K562 (cell line): ENCODE results near the gene TTC39A. TPM values are rescaled to one million over a fixed set of nuclear protein-coding genes. Genes with fewer than 3 reads are reported as not detected.

Experiments used
- ID3 ChIP-seq, 2 experiments: fragments of 250-450 bp in 1 of 2; fragments of 450-650 bp in 1 of 2; sonication (Bioruptor Pico) in 1 of 2; IDR thresholded peaks; 2 replicates each; pipeline versions ENCODE4 v1.6.1 to v1.8.0; 2016 to 2021; ENCODE audit warnings: mild to moderate bottlenecking in 2 of 2, moderate library complexity in 2 of 2, missing compliant biosample characterization in 1 of 2, missing genetic modification characterization in 1 of 2
- NEUROD1 ChIP-seq: fragments of 150-350 bp; IDR thresholded peaks from 2 replicates; pipeline ENCODE4 v1.6.1; 2014; ENCODE audit warnings: borderline replicate concordance, low read length, low read depth; ENCODE audit not compliant: partially characterized antibody
- RCOR1 ChIP-seq, 2 experiments: IDR thresholded peaks; 2 replicates each; pipeline ENCODE4 v1.6.1; 2012; ENCODE audit warnings: low read depth in 2 of 2, low read length in 2 of 2, borderline replicate concordance in 1 of 2, improper control_type of control experiment in 1 of 2
- RERE ChIP-seq: sonication (generic); formaldehyde crosslinking; IDR thresholded peaks from 2 replicates; pipeline ENCODE4 v1.8.0; 2023; ENCODE audit warnings: missing genetic modification reagents, mild to moderate bottlenecking, borderline replicate concordance
- SMAD1 ChIP-seq: fragments of 150-350 bp; IDR thresholded peaks from 2 replicates; pipeline ENCODE4 v1.6.1; 2014; ENCODE audit warnings: low read length, low read depth; ENCODE audit not compliant: partially characterized antibody
- SMAD4 ChIP-seq: fragments of 250-450 bp; sonication (Bioruptor Pico); conservative IDR thresholded peaks from 2 replicates; pipeline ENCODE4 v1.8.0; 2021; ENCODE audit warnings: inconsistent platforms, mild to moderate bottlenecking, moderate library complexity
- THRAP3 ChIP-seq: fragments of 450-650 bp; IDR thresholded peaks from 2 replicates; pipeline ENCODE4 v1.6.1; 2016; ENCODE audit warnings: mild to moderate bottlenecking, inconsistent platforms, borderline replicate concordance
- TOE1 ChIP-seq, 2 experiments: fragments of 450-650 bp in 1 of 2; sonication (generic) in 1 of 2; formaldehyde crosslinking in 1 of 2; IDR thresholded peaks; 2 replicates each; pipeline versions ENCODE4 v1.7.1 to v1.8.0; 2016 to 2022; ENCODE audit warnings: borderline replicate concordance in 2 of 2, mild to moderate bottlenecking in 2 of 2, antibody characterized with exemption in 1 of 2, inconsistent platforms in 1 of 2, low read depth in 1 of 2, missing genetic modification reagents in 1 of 2, moderate library complexity in 1 of 2
- ZKSCAN1 ChIP-seq: fragments of 150-350 bp; IDR thresholded peaks from 2 replicates; pipeline ENCODE4 v1.6.1; 2016; ENCODE audit warnings: low read depth, low read length
- ZNF3 ChIP-seq: fragments of 250-450 bp; sonication (Bioruptor Pico); IDR thresholded peaks from 2 replicates; pipeline ENCODE4 v1.5.0; 2021; ENCODE audit warnings: mild to moderate bottlenecking, moderate library complexity
- ZNF57 ChIP-seq: fragments of 450-650 bp; formaldehyde crosslinking; IDR thresholded peaks from 2 replicates; pipeline ENCODE4 v1.4.0; 2020; ENCODE audit warnings: mild to moderate bottlenecking, moderate library complexity
- ZNF766 ChIP-seq: fragments of 200-800 bp; sonication (Bioruptor generic); conservative IDR thresholded peaks from 2 replicates; pipeline ENCODE4 v1.6.1; 2016; ENCODE audit warnings: missing genetic modification characterization, missing compliant biosample characterization
- polyA plus RNA-seq, 8 experiments: library from polyadenylated mRNA; depleted of rRNA in 4 of 8; stranded (reverse) in 5 of 8; unstranded in 3 of 8; fragments of >200 nt; fragmentation: Nextera tagmentation in 2 of 8; fragmentation: Illumina TruSeq in 1 of 8; extraction: Ambion mirVana in 2 of 8; extraction: Trizol in 1 of 8; gene quantifications; 2 replicates each; pipeline versions ENCODE4 v1.2.1 to v1.2.3, GENCODE V29; 2011 to 2014; ENCODE audit warnings: inconsistent platforms in 1 of 8, missing spikeins in 1 of 8
- total RNA-seq, 7 experiments: library from RNA; depleted of rRNA in 6 of 7; stranded (reverse); fragments of >200 nt in 6 of 7; fragmentation: Illumina TruSeq in 2 of 7; extraction: Trizol in 2 of 7; gene quantifications; 2 replicates each; pipeline versions ENCODE4 v1.2.1 to v1.2.3, GENCODE V29; 2011 to 2021; ENCODE audit warnings: low replicate concordance in 1 of 7

The TTC39A gene
- total and polyA plus RNA-seq, 9 of the 15 experiments (the other 6 are each of a cell fraction or from before 2014, with no cell fraction given): 0.18 to 0.82 (median 0.35) TPM

DNA sequence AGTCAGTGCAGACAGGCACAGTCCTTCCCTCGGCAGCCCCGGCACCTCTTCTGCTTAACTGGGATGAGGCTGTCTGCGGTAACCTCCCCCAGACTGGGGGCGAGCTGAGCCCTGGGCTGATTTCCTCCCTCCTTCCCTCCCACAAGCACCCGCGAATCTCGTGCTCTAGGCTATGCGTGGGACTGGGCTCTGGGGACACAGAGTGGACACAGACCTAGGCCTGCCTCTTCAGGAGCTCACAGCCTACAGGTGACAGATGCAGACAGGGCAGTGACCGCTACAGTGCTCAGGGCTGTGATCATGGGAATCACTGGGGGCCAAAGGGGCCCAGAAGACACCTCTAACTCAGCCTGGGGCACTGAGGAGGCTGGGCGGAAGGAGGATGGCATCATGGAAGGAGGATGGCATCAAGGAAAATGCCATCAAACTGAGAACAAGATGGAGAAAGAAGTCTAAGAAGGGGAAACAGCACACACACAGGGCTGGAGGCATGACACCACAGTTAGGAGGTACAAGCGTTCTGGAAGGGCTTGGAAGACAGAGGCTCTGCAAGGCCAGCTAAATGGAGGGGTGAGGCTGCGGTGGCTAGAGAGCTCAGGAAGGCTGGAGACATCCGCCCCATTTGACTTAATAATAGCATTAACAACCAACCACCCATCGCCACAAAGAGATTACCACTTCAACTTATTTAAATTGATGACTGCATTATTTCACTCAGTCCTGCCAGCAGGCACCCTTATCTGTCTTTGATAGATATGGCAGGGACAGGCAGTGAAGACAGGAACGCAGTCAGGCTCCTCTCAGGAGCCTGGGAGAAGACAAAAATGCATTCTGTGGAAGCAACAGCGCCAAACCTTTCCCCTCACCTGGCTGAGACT, 4.2 kb downstream of the TTC39A start (continued):
- TF ChIP-seq RCOR1 (IDR thresholded peaks at IDR 0.05; ENCODE audit: borderline replicate concordance in 1 of 2, low read depth in 2 of 2, low read length in 2 of 2): peak in 1 of 2 experiments; percentile 17; a peak in 1 of 4 replicates
- no peak for TF ChIP-seq NEUROD1
- no peak for TF ChIP-seq ZNF57 (CRISPR knock-in tag)
- TF ChIP-seq ID3 (CRISPR knock-in tag; IDR thresholded peaks at IDR 0.05): no peak
- peak; percentile 63; the same call in 1 of the 2 replicates for TF ChIP-seq ID3 (tag; IDR thresholded peaks at IDR 0.05)
- TF ChIP-seq SMAD4 (CRISPR knock-in tag): peak; percentile 56
- TF ChIP-seq RERE (CRISPR knock-in tag): no peak
- TF ChIP-seq ZNF3 (CRISPR knock-in tag): no peak
- TF ChIP-seq TOE1 (IDR thresholded peaks at IDR 0.05; ENCODE audit: borderline replicate concordance): no peak
- no peak for TF ChIP-seq TOE1 (CRISPR knock-in tag; IDR thresholded peaks at IDR 0.05; ENCODE audit: borderline replicate concordance, low read depth)
- TF ChIP-seq THRAP3: no peak
- TF ChIP-seq ZKSCAN1: no peak
- TF ChIP-seq ZNF766: 0 out of 2 replicates have a peak, but pooled peaks have one; percentile 44
- TF ChIP-seq SMAD1: no peak
